Measurements from ENCODE around the gene IGSF23. TPM values are rescaled to one million over a fixed set of nuclear protein-coding genes. Genes with fewer than 3 reads are reported as not detected.

The IGSF23 gene
- total and polyA plus RNA-seq, 2 experiments from 2014 or later, result not detected

DNA sequence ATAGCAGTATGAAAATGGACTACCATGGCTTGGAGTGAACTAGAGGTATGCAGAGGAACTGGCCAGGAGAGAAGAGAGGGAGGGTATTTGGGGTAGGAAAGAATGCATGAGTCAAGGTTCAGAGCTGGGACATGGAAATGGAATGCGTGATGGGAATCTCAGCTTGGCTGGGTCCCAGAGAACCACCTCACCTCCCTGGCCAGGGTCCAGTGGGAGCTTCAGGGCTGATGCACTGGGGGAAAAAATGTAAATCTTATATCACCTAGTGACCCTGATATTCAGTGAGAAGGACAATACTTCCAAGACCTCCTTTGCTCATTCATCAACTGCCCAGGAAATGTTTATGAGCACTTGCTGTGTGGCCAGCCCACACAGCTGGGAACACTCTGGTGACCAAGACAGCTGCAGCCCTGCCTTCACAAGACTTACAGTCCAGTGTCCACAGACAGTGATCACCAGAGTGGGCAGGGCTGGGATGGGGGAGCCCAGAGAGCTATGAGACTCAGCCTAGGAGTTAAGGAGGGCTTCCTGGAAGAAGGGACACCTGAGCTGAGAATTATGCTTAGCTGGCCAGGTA is 12.8 kb downstream of the IGSF23 start (continued):
- TF ChIP-seq, protein P1, sequence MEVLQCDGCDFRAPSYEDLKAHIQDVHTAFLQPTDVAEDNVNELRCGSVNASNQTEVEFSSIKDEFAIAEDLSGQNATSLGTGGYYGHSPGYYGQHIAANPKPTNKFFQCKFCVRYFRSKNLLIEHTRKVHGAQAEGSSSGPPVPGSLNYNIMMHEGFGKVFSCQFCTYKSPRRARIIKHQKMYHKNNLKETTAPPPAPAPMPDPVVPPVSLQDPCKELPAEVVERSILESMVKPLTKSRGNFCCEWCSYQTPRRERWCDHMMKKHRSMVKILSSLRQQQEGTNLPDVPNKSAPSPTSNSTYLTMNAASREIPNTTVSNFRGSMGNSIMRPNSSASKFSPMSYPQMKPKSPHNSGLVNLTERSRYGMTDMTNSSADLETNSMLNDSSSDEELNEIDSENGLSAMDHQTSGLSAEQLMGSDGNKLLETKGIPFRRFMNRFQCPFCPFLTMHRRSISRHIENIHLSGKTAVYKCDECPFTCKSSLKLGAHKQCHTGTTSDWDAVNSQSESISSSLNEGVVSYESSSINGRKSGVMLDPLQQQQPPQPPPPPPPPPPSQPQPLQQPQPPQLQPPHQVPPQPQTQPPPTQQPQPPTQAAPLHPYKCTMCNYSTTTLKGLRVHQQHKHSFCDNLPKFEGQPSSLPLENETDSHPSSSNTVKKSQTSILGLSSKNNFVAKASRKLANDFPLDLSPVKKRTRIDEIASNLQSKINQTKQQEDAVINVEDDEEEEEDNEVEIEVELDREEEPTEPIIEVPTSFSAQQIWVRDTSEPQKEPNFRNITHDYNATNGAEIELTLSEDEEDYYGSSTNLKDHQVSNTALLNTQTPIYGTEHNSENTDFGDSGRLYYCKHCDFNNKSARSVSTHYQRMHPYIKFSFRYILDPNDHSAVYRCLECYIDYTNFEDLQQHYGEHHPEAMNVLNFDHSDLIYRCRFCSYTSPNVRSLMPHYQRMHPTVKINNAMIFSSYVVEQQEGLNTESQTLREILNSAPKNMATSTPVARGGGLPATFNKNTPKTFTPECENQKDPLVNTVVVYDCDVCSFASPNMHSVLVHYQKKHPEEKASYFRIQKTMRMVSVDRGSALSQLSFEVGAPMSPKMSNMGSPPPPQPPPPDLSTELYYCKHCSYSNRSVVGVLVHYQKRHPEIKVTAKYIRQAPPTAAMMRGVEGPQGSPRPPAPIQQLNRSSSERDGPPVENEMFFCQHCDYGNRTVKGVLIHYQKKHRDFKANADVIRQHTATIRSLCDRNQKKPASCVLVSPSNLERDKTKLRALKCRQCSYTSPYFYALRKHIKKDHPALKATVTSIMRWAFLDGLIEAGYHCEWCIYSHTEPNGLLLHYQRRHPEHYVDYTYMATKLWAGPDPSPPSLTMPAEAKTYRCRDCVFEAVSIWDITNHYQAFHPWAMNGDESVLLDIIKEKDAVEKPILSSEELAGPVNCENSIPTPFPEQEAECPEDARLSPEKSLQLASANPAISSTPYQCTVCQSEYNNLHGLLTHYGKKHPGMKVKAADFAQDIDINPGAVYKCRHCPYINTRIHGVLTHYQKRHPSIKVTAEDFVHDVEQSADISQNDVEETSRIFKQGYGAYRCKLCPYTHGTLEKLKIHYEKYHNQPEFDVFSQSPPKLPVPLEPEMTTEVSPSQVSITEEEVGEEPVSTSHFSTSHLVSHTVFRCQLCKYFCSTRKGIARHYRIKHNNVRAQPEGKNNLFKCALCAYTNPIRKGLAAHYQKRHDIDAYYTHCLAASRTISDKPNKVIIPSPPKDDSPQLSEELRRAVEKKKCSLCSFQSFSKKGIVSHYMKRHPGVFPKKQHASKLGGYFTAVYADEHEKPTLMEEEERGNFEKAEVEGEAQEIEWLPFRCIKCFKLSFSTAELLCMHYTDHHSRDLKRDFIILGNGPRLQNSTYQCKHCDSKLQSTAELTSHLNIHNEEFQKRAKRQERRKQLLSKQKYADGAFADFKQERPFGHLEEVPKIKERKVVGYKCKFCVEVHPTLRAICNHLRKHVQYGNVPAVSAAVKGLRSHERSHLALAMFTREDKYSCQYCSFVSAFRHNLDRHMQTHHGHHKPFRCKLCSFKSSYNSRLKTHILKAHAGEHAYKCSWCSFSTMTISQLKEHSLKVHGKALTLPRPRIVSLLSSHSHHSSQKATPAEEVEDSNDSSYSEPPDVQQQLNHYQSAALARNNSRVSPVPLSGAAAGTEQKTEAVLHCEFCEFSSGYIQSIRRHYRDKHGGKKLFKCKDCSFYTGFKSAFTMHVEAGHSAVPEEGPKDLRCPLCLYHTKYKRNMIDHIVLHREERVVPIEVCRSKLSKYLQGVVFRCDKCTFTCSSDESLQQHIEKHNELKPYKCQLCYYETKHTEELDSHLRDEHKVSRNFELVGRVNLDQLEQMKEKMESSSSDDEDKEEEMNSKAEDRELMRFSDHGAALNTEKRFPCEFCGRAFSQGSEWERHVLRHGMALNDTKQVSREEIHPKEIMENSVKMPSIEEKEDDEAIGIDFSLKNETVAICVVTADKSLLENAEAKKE (CRISPR knock-in tag; IDR thresholded peaks at IDR 0.05), result no peak
- TF ChIP-seq JUNB (IDR thresholded peaks at IDR 0.05; ENCODE audit: unreplicated experiment) (no peak), EZH2phosphoT487 (IDR thresholded peaks at IDR 0.05; ENCODE audit: unreplicated experiment) (no peak), ZNF331 (CRISPR knock-in tag; IDR thresholded peaks at IDR 0.05; ENCODE audit: low read depth) (no peak), POLR2AphosphoS5 (IDR thresholded peaks at IDR 0.05; ENCODE audit: low read depth) (no peak)

DNA sequence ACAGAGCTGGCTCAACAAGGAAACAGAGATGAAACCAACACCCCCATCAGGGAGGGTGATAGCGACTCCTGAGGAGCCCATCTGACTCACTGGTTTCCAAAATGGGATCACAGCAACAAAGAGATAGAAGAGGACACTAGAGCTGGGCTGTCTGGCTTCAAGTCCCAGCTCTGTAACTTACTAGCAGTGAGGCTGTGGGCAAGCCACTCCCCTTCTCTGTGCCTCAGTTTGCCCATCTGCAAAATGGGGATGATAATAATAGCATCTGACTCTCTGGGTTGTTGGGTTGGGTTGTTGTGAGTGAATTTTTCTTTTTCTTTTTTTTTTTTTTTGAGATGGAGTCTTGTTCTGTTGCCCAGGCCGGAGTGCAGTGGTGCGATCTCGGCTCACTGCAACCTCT is 14.3 kb downstream of the IGSF23 start:
- Histone ChIP-seq H3K9me2 (ENCODE audit: insufficient read depth) (no peaks in the 10 kb centered on the region), H3K4me1 (ENCODE audit: insufficient read depth) (peaks cover 3% of the 10 kb centered on the region; the same call in 1 of the 2 replicates), H4K20me1 (replicated peaks; ENCODE audit: insufficient read depth) (no peaks in the 10 kb centered on the region), H3F3A (replicated peaks; ENCODE audit: low read depth) (no peaks in the 10 kb centered on the region), H2AFZ (no peak overlapping the region), H3K79me2 (replicated peaks; ENCODE audit: insufficient read depth) (no peaks in the 10 kb centered on the region), H3K27ac (ENCODE audit: low read depth) (no peak overlapping the region), H3K4me3 (no peak overlapping the region), H3K4me2 (no peak overlapping the region), H3K36me3 (ENCODE audit: insufficient read depth) (no peaks in the 10 kb centered on the region), H3K27me3 (ENCODE audit: insufficient read depth) (no peaks in the 10 kb centered on the region)
- Mint-ChIP-seq H3K27ac (no peak overlapping the region), H3K9me3 (no peaks in the 10 kb centered on the region), H3K36me3 (ENCODE audit: low read depth) (no peaks in the 10 kb centered on the region), H3K4me3 (no peak overlapping the region), H3K4me1 (peaks cover 3% of the 10 kb centered on the region; the same call in 2 of the 3 replicates), H3K27me3 (ENCODE audit: insufficient read depth, low read depth, poor library complexity) (peaks cover 10% of the 10 kb centered on the region)
- ATAC-seq (no peak), DNase-seq (ENCODE audit: low spot score) (no peak)
- TF ChIP-seq ZNF114 (CRISPR knock-in tag; IDR thresholded peaks at IDR 0.05) (no peak), EZH2phosphoT487 (IDR thresholded peaks at IDR 0.05; ENCODE audit: unreplicated experiment) (no peak), POLR2AphosphoS5 (IDR thresholded peaks at IDR 0.05; ENCODE audit: low read depth) (no peak)
- TF ChIP-seq, protein P2, sequence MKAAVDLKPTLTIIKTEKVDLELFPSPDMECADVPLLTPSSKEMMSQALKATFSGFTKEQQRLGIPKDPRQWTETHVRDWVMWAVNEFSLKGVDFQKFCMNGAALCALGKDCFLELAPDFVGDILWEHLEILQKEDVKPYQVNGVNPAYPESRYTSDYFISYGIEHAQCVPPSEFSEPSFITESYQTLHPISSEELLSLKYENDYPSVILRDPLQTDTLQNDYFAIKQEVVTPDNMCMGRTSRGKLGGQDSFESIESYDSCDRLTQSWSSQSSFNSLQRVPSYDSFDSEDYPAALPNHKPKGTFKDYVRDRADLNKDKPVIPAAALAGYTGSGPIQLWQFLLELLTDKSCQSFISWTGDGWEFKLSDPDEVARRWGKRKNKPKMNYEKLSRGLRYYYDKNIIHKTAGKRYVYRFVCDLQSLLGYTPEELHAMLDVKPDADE (IDR thresholded peaks at IDR 0.05), result no peak
- TF ChIP-seq, protein P1 (CRISPR knock-in tag; IDR thresholded peaks at IDR 0.05), result no peak

All from GM23338 (cell line).